Fibroblast of skin of right biceps (primary cell): ENCODE results near the gene STRBP.
A peak's percentile ranks its signal among the peaks of the same experiment; 100 is the strongest.
"Not testable (repeated sequence)": the region's sequence is repeated elsewhere in the genome, so short reads cannot be mapped to it uniquely, and the experiment has no call there.

Experiments
- DNase-seq: peaks from one replicate; pipeline ENCODE4 v3.0.0-alpha.2; 2013

STRBP gene

GRCh38 chr9:123248630-123249029 is 19.8 kb downstream of the STRBP start:
- no peak for DNase-seq

- peak; percentile 19 for DNase-seq
These were observed 21.9 kb downstream of the STRBP start for GRCh38 chr9:123246534-123246933.

- DNase-seq = no peak
These were observed 28.7 kb downstream of the STRBP start for GRCh38 chr9:123239726-123240125.

GRCh38 chr9:123238365-123238764 is 30.0 kb downstream of the STRBP start:
- no peak for DNase-seq

GRCh38 chr9:123237220-123237619 is 31.2 kb downstream of the STRBP start:
- DNase-seq = no peak

- no peak for DNase-seq
These were observed 32.9 kb downstream of the STRBP start for GRCh38 chr9:123235448-123235847.

- DNase-seq = no peak
These were observed 33.5 kb downstream of the STRBP start for GRCh38 chr9:123234853-123235252.

GRCh38 chr9:123232332-123232731 is 36.1 kb downstream of the STRBP start:
- no peak for DNase-seq

GRCh38 chr9:123231421-123231820 is 37.0 kb downstream of the STRBP start:
- DNase-seq = no peak

- DNase-seq = no peak
These were observed 39.4 kb downstream of the STRBP start for GRCh38 chr9:123228967-123229366.

- DNase-seq = peak; percentile 14
These were observed 42.4 kb downstream of the STRBP start for GRCh38 chr9:123225995-123226394.

- DNase-seq = peak; percentile 56
These were observed 43.0 kb downstream of the STRBP start for GRCh38 chr9:123225374-123225813.

- no peak for DNase-seq
These were observed 48.3 kb downstream of the STRBP start for GRCh38 chr9:123220127-123220526.

- no peak for DNase-seq
These were observed 49.6 kb downstream of the STRBP start for GRCh38 chr9:123218831-123219230.

- peak; percentile 30 for DNase-seq
These were observed 51.2 kb downstream of the STRBP start for GRCh38 chr9:123217128-123217654.

GRCh38 chr9:123216251-123216797 is 52.1 kb downstream of the STRBP start:
- peak; percentile 30 for DNase-seq

GRCh38 chr9:123211081-123211480 is 57.3 kb downstream of the STRBP start:
- no peak for DNase-seq

- no peak for DNase-seq
These were observed 59.7 kb downstream of the STRBP start for GRCh38 chr9:123208626-123209174.

- DNase-seq = no peak
These were observed 62.3 kb downstream of the STRBP start for GRCh38 chr9:123206065-123206464.

- DNase-seq = no peak
These were observed 67.3 kb downstream of the STRBP start for GRCh38 chr9:123201083-123201482.

- not testable (repeated sequence) for DNase-seq
These were observed 67.9 kb downstream of the STRBP start for GRCh38 chr9:123200469-123200868.

GRCh38 chr9:123196124-123196523 is 72.3 kb downstream of the STRBP start:
- no peak for DNase-seq

- no peak for DNase-seq
These were observed 74.4 kb downstream of the STRBP start for GRCh38 chr9:123194023-123194422.

GRCh38 chr9:123191680-123192079 is 76.7 kb downstream of the STRBP start:
- no peak for DNase-seq

GRCh38 chr9:123191260-123191659 is 77.1 kb downstream of the STRBP start:
- no peak for DNase-seq
